ENCODE measurements around the gene FILIP1.

FILIP1 gene

GRCh38 chr6:75444899-75445298 is 48.7 kb downstream of the FILIP1 start:
- TF ChIP-seq TAF1 (IDR thresholded peaks at IDR 0.05; ENCODE audit: borderline replicate concordance, insufficient read depth, low read length) (no peak), POLR2AphosphoS5 (IDR thresholded peaks at IDR 0.05; ENCODE audit: low read depth, low read length) (no peak), SIN3A (IDR thresholded peaks at IDR 0.05; ENCODE audit: borderline replicate concordance, insufficient read depth, low read length) (no peak)

- TF ChIP-seq REST (IDR thresholded peaks at IDR 0.05; ENCODE audit: insufficient read depth in 1 of 2, low read depth in 2 of 2, low read length in 2 of 2) (no peak), TAF1 (IDR thresholded peaks at IDR 0.05; ENCODE audit: borderline replicate concordance, insufficient read depth, low read length) (no peak), POLR2AphosphoS5 (IDR thresholded peaks at IDR 0.05; ENCODE audit: low read depth, low read length) (no peak), SIN3A (IDR thresholded peaks at IDR 0.05; ENCODE audit: borderline replicate concordance, insufficient read depth, low read length) (no peak)
Measured at GRCh38 chr6:75438442-75439116, 55.0 kb downstream of the FILIP1 start.

GRCh38 chr6:75438013-75438431 is 55.6 kb downstream of the FILIP1 start:
- TF ChIP-seq SIN3A (IDR thresholded peaks at IDR 0.05; ENCODE audit: borderline replicate concordance, insufficient read depth, low read length): no peak
- no peak for TF ChIP-seq REST (IDR thresholded peaks at IDR 0.05; ENCODE audit: insufficient read depth in 1 of 2, low read depth in 2 of 2, low read length in 2 of 2)
- no peak for TF ChIP-seq FOXP2 (optimal IDR thresholded peaks at IDR 0.05; ENCODE audit: borderline replicate concordance, extremely low read depth, extremely low read length, insufficient read depth)
- TF ChIP-seq TAF1 (IDR thresholded peaks at IDR 0.05; ENCODE audit: borderline replicate concordance, insufficient read depth, low read length): no peak
- TF ChIP-seq POLR2AphosphoS5 (IDR thresholded peaks at IDR 0.05; ENCODE audit: low read depth, low read length): no peak

GRCh38 chr6:75437421-75437891 is 56.1 kb downstream of the FILIP1 start:
- TF ChIP-seq REST (IDR thresholded peaks at IDR 0.05; ENCODE audit: insufficient read depth in 1 of 2, low read depth in 2 of 2, low read length in 2 of 2) (no peak), FOXP2 (optimal IDR thresholded peaks at IDR 0.05; ENCODE audit: borderline replicate concordance, extremely low read depth, extremely low read length, insufficient read depth) (no peak), TAF1 (IDR thresholded peaks at IDR 0.05; ENCODE audit: borderline replicate concordance, insufficient read depth, low read length) (no peak), SIN3A (IDR thresholded peaks at IDR 0.05; ENCODE audit: borderline replicate concordance, insufficient read depth, low read length) (no peak), POLR2AphosphoS5 (IDR thresholded peaks at IDR 0.05; ENCODE audit: low read depth, low read length) (no peak)

- TF ChIP-seq FOXP2 (optimal IDR thresholded peaks at IDR 0.05; ENCODE audit: borderline replicate concordance, extremely low read depth, extremely low read length, insufficient read depth): no peak
- no peak for TF ChIP-seq POLR2AphosphoS5 (IDR thresholded peaks at IDR 0.05; ENCODE audit: low read depth, low read length)
- TF ChIP-seq REST (IDR thresholded peaks at IDR 0.05; ENCODE audit: insufficient read depth in 1 of 2, low read depth in 2 of 2, low read length in 2 of 2): no peak
- no peak for TF ChIP-seq SIN3A (IDR thresholded peaks at IDR 0.05; ENCODE audit: borderline replicate concordance, insufficient read depth, low read length)
- TF ChIP-seq TAF1 (IDR thresholded peaks at IDR 0.05; ENCODE audit: borderline replicate concordance, insufficient read depth, low read length): no peak
Measured at GRCh38 chr6:75436869-75437268, 56.7 kb downstream of the FILIP1 start.

Data from PFSK-1 (cell line).